ENCODE results near the gene CACNG4. TPM values are rescaled to one million over a fixed set of nuclear protein-coding genes. Genes with fewer than 3 reads are reported as not detected.

The CACNG4 gene
- total RNA-seq, 3 donors from 2014 or later: 0.07 to 0.47 (median 0.26) TPM

GRCh38 chr17:66950325-66950724 lies 14.2 kb upstream of the CACNG4 start:
- intact Hi-C loops (cut with DNase I, micrococcal nuclease): no loop called here
- no peak overlapping the region for H3K4me3 ChIP-seq
- peaks cover 2% of the 10 kb centered on the region for H3K4me1 ChIP-seq (ENCODE audit: low read depth)
- no peak for DNase-seq
- H3K36me3 ChIP-seq (ENCODE audit: low read depth): no peaks in the 10 kb centered on the region
- ATAC-seq: no peak
- no peaks in the 10 kb centered on the region for H3K9me3 ChIP-seq
- no peak for TF ChIP-seq CTCF (IDR thresholded peaks at IDR 0.05)

- no peak for DNase-seq
- Histone ChIP-seq H3K36me3 (ENCODE audit: low read depth) (no peaks in the 10 kb centered on the region), H3K9me3 (no peaks in the 10 kb centered on the region), H3K4me3 (no peak overlapping the region), H3K4me1 (ENCODE audit: low read depth) (peaks cover 2% of the 10 kb centered on the region)
- intact Hi-C loops (cut with DNase I, micrococcal nuclease): no loop called here
- no peak for TF ChIP-seq CTCF (IDR thresholded peaks at IDR 0.05)
- no peak for ATAC-seq
Measured at GRCh38 chr17:66950886-66951604, 13.5 kb upstream of the CACNG4 start.

GRCh38 chr17:66951605-66951953 lies 12.9 kb upstream of the CACNG4 start:
- TF ChIP-seq CTCF (IDR thresholded peaks at IDR 0.05): no peak
- H3K36me3 ChIP-seq (ENCODE audit: low read depth): no peaks in the 10 kb centered on the region
- H3K4me1 ChIP-seq (ENCODE audit: low read depth): peaks cover 2% of the 10 kb centered on the region
- intact Hi-C loops (cut with DNase I, micrococcal nuclease): no loop called here
- ATAC-seq (no peak), DNase-seq (no peak)
- no peaks in the 10 kb centered on the region for H3K9me3 ChIP-seq
- H3K4me3 ChIP-seq: no peak overlapping the region

DNA sequence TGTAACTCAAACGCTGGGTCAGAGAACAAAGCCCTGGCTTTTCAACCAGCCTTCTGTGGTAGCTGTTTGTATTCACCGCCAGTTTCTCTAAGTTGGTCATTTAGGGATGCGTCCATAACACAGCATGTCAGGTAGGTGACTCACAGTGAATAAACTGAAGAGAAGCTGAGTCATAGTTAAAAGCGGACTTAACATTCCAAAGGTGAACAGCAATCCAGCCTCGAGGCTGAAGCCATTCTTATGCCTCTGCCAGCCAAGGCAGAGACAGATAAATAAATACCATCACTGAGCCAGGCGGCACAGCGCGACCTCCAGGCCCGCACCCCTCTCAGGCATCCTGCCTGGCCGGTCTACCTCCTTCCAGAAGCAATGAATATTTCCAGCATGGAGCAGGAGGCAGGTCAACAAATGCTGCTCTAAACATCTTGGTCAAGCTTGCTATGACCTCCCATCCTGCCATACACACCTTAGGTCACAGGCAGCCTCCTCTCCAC lies 12.4 kb upstream of the CACNG4 start:
- H3K36me3 ChIP-seq (ENCODE audit: low read depth): no peaks in the 10 kb centered on the region
- no peak overlapping the region for H3K4me3 ChIP-seq
- no peaks in the 10 kb centered on the region for H3K9me3 ChIP-seq
- ATAC-seq (peak; percentile 98), DNase-seq (peak in 2 of 3 donors; percentile 52 to 60)
- peaks cover 2% of the 10 kb centered on the region for H3K4me1 ChIP-seq (ENCODE audit: low read depth)
- intact Hi-C loops (cut with DNase I, micrococcal nuclease): no loop called here
- no peak for TF ChIP-seq CTCF (IDR thresholded peaks at IDR 0.05)

DNA sequence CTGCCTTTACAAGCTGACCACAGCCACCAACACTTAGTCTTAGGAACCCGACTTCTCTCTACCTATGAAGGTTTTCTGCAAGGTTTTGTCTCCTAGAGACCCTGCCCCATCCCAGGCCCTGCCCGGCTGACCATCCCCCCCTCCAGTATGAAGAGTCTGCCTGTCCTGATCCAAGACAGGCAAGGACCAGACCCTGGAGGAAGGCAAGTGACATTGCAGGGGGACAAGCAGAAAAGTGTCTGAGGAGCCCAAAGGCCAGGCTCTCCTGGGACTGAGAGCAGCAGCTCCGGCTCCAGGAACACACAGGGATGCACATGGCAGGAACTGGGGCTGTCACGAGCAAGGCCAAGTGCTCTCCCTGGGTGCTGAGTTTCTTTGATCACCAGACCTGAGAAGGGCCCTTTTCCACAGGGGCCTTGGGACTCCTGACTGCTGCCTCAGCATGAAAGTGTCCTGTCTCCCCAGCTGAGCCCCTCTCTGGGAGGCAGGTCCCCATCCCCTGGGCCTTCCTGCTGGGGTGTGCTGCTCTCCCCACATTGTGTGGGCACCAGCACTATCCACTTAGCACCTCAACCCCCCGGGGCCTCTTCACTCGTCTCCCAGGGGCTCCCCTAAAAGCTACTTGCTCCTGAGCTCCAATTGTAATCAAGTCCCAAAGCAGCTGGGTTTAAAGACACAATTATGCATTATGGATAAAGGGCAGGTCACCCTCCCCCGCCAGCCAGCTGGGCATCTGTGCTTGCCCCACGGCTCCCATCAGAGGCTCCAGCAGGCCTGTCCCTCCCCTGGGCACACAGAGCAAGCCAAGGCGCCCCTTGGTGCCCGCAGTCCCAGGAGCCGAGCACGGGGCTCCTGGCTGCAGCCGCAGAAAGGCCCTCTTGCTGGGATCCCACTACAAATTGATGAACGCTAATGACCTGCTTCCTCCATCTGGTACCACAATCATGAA lies 11.6 kb upstream of the CACNG4 start:
- peaks cover 2% of the 10 kb centered on the region for H3K4me1 ChIP-seq (ENCODE audit: low read depth)
- H3K9me3 ChIP-seq: no peaks in the 10 kb centered on the region
- H3K36me3 ChIP-seq (ENCODE audit: low read depth): no peaks in the 10 kb centered on the region
- TF ChIP-seq CTCF (IDR thresholded peaks at IDR 0.05): no peak
- intact Hi-C loops (cut with DNase I, micrococcal nuclease): no loop called here
- H3K4me3 ChIP-seq: no peak overlapping the region
- no peak for ATAC-seq
- no peak for DNase-seq

Data from mucosa of descending colon (tissue), 3 donors.